Parathyroid adenoma (tissue), 2 donors: ENCODE results near the gene TRPM1.

Source experiments
- H2AFZ ChIP-seq: fragments of 300-600 bp; sonication (generic); one replicate; pipeline ENCODE4 v1.7.0; 2017; ENCODE audit warnings: antibody characterized with exemption, mild to moderate bottlenecking
- H3K27ac ChIP-seq: fragments of 300-600 bp; sonication (generic); one replicate; pipeline ENCODE4 v1.7.0; 2017
- H3K27me3 ChIP-seq: fragments of 300-600 bp; sonication (generic); one replicate; pipeline ENCODE4 v1.7.0; 2017; ENCODE audit warnings: low read length; ENCODE audit not compliant: control insufficient read depth, insufficient read depth
- H3K36me3 ChIP-seq: fragments of 300-600 bp; sonication (generic); one replicate; pipeline ENCODE4 v1.7.0; 2017; ENCODE audit warnings: low read length; ENCODE audit not compliant: control insufficient read depth, insufficient read depth
- H3K4me1 ChIP-seq: fragments of 300-600 bp; sonication (generic); one replicate; pipeline ENCODE4 v1.7.0; 2017; ENCODE audit warnings: control low read depth
- H3K4me2 ChIP-seq: fragments of 300-600 bp; sonication (generic); one replicate; pipeline ENCODE4 v1.7.0; 2017; ENCODE audit warnings: low read length
- H3K4me3 ChIP-seq: fragments of 300-600 bp; sonication (generic); one replicate; pipeline ENCODE4 v1.7.0; 2017; ENCODE audit warnings: low read depth, low read length
- H3K79me2 ChIP-seq: fragments of 300-600 bp; sonication (generic); one replicate; pipeline ENCODE4 v1.7.0; 2017; ENCODE audit warnings: control low read depth
- H3K9ac ChIP-seq: fragments of 300-600 bp; sonication (generic); one replicate; pipeline ENCODE4 v1.7.0; 2017; ENCODE audit warnings: mild to moderate bottlenecking
- H3K9me3 ChIP-seq: fragments of 300-600 bp; sonication (generic); one replicate; pipeline ENCODE4 v1.7.0; 2017; ENCODE audit warnings: low read length; ENCODE audit not compliant: control insufficient read depth
- TF ChIP-seq, protein P1 (sequence below): fragments of 300-600 bp; sonication (generic); IDR thresholded peaks from one replicate; pipeline ENCODE4 v1.7.0; 2017; ENCODE audit warnings: antibody characterized with exemption, mild to moderate bottlenecking
- donor health status: primary hyperparathyroidism.

TRPM1 gene

GRCh38 chr15:31070867-31071266 is 30.7 kb downstream of the TRPM1 start:
- H2AFZ ChIP-seq, result no peak overlapping the region
- no peaks in the 10 kb centered on the region for H3K9me3 ChIP-seq
- H3K27me3 ChIP-seq, result no peaks in the 10 kb centered on the region
- no peak overlapping the region for H3K27ac ChIP-seq
- H3K36me3 ChIP-seq, result no peaks in the 10 kb centered on the region
- no peak overlapping the region for H3K4me2 ChIP-seq
- no peaks in the 10 kb centered on the region for H3K4me1 ChIP-seq
- TF ChIP-seq, protein P1, sequence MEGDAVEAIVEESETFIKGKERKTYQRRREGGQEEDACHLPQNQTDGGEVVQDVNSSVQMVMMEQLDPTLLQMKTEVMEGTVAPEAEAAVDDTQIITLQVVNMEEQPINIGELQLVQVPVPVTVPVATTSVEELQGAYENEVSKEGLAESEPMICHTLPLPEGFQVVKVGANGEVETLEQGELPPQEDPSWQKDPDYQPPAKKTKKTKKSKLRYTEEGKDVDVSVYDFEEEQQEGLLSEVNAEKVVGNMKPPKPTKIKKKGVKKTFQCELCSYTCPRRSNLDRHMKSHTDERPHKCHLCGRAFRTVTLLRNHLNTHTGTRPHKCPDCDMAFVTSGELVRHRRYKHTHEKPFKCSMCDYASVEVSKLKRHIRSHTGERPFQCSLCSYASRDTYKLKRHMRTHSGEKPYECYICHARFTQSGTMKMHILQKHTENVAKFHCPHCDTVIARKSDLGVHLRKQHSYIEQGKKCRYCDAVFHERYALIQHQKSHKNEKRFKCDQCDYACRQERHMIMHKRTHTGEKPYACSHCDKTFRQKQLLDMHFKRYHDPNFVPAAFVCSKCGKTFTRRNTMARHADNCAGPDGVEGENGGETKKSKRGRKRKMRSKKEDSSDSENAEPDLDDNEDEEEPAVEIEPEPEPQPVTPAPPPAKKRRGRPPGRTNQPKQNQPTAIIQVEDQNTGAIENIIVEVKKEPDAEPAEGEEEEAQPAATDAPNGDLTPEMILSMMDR, result no peak
- no peak overlapping the region for H3K9ac ChIP-seq
- H3K79me2 ChIP-seq, result no peaks in the 10 kb centered on the region
- no peak overlapping the region for H3K4me3 ChIP-seq

GRCh38 chr15:31069360-31070000 is 32.0 kb downstream of the TRPM1 start:
- no peaks in the 10 kb centered on the region for H3K27me3 ChIP-seq
- no peak overlapping the region for H3K4me3 ChIP-seq
- no peak overlapping the region for H3K9ac ChIP-seq
- H3K79me2 ChIP-seq, result no peaks in the 10 kb centered on the region
- no peaks in the 10 kb centered on the region for H3K36me3 ChIP-seq
- no peaks in the 10 kb centered on the region for H3K4me1 ChIP-seq
- H2AFZ ChIP-seq, result no peak overlapping the region
- no peaks in the 10 kb centered on the region for H3K9me3 ChIP-seq
- TF ChIP-seq, protein P1, result no peak
- H3K4me2 ChIP-seq, result no peak overlapping the region
- H3K27ac ChIP-seq, result no peak overlapping the region

DNA sequence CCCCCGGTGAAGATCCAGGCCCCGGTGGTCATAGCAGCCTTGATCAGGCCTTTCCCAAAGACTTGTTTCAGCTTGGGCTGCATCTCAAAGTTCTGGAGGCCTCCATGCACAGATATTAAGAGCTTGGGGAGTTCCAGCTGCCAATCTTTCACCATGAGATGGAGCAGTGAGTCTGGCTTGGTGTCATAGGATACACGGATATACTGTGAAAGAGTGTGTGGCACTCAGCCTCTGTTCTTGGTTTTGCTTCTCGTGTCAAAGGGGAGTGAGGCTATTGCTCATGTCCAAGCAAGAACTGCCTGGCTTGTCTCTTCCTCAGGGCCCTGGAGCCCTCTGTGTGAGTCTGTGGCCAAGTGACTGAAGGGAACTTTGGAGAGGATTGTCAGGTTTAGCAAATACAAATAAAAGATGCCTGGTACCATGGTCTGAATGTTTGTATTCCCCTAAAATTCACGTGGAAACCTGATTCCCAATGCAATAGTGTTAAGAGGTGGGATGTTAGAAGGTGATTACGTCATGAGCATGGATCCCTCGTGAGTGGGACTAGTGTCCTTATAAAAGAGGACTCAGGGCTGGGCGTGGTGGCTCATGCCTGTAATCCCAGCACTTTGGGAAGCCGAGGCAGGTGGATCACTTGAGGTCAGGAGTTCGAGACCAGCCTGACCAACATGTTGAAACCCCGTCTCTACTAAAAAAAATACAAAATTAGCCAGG is 33.5 kb downstream of the TRPM1 start:
- Histone ChIP-seq H3K4me3 (no peak overlapping the region), H3K4me2 (no peak overlapping the region), H3K9ac (no peak overlapping the region), H3K79me2 (no peaks in the 10 kb centered on the region), H3K36me3 (no peaks in the 10 kb centered on the region), H2AFZ (no peak overlapping the region), H3K27ac (no peak overlapping the region), H3K9me3 (no peaks in the 10 kb centered on the region), H3K4me1 (no peaks in the 10 kb centered on the region), H3K27me3 (no peaks in the 10 kb centered on the region)
- TF ChIP-seq, protein P1, result no peak

GRCh38 chr15:31065824-31066223 is 35.7 kb downstream of the TRPM1 start:
- Histone ChIP-seq H3K4me1 (peaks cover 2% of the 10 kb centered on the region), H3K27me3 (no peaks in the 10 kb centered on the region), H3K27ac (no peak overlapping the region), H2AFZ (no peak overlapping the region), H3K36me3 (no peaks in the 10 kb centered on the region), H3K9me3 (no peaks in the 10 kb centered on the region), H3K79me2 (no peaks in the 10 kb centered on the region), H3K4me3 (no peak overlapping the region), H3K9ac (no peak overlapping the region), H3K4me2 (no peak overlapping the region)
- TF ChIP-seq, protein P1, result no peak
